Activated CD8-positive, alpha-beta memory T cell treated with anti-CD3 and anti-CD28 coated beads, Interleukin-2, amount 50 U/mL, for 24 hours (primary cell): ENCODE data around the gene ZNF282.

ENCODE experiments used
- DNase-seq: peaks from one replicate; pipeline ENCODE4 v3.0.0-alpha.2; 2020; ENCODE audit errors: extremely low read depth

Gene ZNF282

DNA sequence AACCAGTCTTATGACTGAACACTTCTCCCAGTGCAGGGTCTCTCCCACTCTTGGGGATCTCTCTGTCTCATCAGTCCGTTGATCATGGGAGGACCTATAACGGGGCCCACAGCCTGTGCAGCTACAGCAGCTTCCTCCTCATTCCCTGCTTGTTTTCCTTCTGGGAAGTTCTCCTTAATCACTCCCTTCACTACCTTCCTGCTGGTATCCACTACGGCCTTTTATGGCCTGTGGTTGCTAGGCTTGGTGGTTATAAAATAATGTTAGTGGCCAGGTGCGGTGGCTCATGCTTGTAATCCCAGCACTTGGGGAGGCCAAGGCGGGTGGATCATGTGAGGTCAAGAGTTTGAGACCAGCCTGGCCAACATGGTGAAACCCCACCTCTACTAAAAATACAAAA, 3.5 kb upstream of the ZNF282 start:
- no peak for DNase-seq

DNA sequence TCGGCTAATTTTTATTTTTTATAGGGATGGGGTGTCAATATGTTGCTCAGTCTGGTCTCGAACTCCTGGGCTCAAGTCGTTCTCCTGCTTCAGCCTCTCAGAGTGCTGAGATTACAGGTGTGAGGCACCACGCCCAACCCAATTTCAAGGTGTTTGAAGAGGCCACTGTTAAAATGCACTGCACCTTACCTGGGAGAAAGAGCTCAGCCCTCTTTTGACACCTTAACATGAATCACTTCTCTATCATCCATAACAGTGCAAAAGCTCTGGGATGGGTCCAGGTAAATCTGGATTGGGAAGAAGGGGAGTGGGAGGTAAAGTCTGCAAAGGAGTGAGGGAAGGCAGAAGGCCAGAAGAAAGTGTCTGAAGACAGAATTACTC, 557 bp upstream of the ZNF282 start:
- no peak for DNase-seq

DNA sequence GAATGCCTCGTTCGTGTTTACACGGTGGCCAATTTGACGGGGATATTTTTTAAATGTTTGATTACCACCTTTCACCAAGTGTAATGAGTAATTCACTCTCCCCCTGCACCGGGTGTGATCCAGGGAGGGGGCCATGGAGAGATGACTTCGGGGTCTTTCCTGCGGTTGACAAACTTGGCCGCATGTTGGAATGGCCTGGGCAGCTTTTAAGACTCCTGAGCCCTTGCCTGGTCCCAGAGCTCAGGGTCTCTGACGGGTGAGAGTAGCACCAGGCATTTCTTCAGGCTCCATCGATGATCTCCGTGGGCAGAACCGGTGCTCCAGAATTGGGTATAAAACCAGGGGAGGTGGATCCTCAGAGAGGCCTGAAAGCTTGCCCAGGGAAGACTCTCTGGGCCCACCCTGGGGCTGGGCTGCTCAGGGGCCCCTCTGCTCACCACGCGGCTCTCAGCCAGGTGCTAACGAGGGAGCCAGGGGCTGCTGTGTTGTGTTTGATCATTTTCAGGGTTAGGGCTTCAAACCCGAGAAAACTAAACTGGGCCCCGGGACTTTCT, 882 bp downstream of the ZNF282 start:
- DNase-seq = no peak

DNA sequence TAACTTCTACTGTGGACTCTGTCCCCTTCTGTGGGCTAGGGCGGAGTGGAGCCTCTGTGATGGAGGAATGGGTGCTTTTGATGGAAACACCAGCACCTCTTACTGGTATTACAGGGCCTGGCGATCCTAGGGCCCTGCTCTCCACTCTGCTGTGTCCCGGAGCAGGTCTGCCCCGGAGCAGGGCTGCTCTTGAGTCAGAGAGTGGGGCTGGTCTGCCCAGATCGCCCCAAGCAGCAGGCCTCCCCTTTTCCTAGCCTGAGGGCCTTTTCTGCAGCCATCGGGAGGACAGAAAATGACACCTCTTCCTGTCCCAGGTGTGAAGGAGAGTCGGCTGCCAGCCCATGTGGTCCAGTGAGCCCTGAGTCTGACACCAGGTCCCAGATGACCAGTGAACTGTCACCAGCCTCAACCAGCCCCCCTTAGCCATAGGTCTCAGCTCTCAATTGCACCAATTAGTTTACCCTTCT, 1.4 kb downstream of the ZNF282 start:
- DNase-seq = no peak

DNA sequence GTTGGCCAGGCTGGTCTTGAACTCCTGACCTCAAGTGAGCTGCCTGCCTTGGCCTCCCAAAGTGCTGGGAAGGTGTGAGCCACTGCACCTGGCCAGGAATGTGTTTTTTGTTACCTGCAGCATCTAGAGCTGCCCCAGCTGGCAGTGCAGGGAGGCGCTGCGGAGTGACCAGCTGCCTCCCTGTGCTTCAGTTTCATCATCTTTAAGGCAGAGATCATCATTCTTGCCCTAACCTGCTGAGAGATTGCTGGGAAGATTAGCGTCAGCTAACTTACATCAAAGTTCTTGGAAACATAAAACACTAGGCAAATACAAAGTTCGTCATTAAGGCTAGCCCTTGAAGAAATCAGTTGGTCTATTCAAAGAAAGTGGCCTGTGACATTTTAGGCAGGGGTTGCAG, 2.3 kb downstream of the ZNF282 start:
- no peak for DNase-seq

DNA sequence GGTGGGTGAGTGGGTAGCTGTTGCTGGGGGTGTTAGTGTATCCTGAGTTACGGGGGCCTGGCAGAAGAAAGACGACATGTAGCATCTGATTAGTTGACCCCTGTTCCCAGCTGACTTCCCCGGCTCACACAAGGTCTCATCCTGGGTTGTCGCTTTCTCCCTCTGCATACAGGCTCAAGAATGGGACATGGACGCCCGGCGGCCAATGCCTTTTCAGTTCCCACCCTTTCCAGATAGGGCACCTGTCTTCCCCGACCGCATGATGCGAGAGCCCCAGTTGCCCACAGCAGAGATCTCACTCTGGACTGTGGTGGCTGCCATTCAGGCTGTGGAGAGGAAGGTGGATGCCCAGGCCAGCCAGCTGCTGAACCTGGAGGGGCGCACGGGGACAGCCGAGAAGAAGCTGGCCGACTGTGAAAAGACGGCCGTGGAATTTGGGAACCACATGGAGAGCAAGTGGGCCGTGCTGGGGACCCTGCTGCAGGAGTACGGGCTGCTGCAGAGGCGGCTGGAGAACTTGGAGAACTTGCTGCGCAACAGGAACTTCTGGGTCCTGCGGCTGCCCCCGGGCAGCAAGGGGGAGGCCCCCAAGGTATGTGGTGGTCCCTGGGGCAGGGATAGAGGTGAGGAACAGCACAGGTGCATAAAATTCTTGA, 2.9 kb downstream of the ZNF282 start:
- DNase-seq = no peak

DNA sequence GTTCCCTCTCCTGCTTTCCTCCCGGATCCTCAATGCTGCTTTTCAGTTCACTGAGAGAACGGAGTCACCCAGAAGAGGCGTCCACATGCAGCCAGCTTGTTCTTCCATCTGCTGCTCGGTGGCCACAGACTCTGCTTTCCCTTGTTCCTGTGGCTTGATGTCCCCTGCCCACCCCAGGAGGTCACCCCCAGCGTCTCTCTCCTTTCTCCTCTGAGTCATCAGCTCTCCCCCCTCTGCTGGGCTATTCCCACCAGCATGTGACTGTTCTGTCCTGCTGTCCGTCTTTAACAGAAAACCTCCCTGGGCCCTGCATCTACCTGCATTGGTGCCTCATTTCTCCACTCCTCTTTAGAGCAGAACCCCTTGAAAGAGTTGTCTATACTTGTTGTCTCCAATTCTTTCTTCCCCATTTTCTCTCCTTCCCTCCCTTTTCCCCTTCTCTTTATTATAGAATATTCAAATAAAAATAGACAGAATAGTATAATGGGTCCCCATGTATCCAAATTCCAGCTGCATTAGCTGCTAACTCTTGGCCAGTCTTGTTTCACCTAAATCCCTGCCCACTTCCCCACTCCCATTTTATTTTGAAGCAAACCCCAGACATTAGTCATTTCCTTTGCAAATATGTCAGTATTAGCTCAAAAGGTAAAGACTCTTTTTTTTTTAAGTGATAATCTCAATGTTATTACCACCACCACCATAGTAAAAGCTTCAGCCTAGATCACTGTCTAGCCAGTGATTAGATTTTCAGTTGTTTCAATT, 4.1 kb downstream of the ZNF282 start:
- DNase-seq = no peak

DNA sequence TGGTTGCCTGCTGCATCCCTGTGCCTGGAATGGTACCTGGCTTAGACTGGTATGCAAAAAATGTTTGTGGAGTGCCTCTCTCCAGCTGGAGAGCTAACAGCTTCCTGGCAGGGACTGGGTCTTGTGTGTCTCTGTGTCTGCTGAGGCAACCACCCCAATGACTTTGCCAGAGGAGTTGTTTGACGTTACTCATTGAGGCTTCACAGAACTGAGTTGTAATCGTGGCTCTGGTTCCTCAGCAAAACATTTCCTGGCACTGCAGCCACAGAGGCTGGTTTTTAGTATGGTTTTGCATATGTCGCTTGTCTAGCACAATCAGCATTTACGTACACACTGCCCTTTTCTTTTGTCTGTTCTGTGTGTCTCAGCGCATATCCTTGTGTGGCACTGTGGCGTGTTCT, 7.5 kb downstream of the ZNF282 start:
- no peak for DNase-seq

DNA sequence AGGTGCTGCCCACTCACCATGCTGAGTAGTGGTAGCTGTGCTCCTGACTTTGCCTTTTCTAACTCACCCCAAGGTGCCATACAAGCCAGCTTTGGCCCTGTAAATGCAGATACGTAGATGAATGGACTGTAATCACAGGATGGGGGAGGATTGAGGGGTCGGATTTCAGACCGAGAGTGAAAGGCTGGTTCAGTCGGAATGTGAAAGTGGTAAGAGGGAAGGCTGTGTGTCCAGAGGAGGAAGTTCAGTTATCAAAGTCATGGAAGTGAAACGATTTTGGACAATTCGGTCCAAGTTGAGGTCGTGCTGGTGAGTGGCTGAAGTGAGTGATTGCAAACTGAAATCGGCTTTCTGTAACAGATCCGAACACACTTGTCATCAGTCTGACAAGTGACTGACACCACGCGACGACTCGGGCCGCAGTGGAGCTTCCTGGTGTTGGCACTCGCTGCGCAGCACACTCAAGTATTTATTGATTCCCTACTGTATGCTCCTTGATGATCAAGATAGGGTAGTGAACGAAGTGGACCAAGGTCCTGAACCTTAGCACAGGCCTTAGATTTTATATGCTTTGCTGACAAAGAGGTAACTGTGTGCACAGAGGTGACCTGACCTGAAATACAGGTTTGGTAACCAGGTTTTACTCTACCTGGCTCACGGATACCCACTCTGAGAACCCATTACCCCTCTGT, 10.5 kb downstream of the ZNF282 start:
- no peak for DNase-seq

DNA sequence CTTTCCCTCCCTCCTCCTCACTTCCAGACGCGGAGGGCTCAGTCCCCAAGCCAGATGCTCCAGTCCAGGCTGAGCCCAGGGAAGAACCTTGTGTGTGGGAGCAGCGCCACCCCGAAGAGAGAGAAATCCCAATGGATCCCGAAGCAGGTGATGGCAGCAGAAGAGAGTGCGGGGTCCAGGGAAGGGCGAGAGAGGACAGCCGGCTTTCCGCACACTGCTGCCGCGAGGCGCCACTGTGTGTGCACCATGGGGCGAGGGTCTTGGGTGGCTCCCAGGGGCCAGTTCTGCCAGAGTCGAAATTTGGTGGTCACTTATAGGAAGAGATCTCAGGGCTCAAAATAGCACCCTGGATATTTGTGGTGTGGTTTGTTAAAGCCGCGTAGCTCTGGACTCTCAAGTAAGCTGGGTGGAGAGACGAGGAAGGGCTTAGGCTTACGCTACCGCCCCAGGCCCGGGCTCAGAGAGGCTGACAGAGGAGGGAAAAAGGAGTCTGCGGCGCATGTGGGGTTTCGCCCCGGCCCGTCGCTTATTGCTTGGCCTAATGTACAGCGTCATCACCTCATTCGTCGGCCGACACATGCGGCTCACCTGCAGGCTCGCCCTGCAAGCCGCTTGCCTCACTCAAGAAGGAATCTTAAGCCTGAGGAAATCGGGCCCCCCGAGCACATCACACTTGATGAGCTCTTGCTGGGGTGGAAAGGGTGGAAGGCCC, 12.1 kb downstream of the ZNF282 start:
- no peak for DNase-seq

DNA sequence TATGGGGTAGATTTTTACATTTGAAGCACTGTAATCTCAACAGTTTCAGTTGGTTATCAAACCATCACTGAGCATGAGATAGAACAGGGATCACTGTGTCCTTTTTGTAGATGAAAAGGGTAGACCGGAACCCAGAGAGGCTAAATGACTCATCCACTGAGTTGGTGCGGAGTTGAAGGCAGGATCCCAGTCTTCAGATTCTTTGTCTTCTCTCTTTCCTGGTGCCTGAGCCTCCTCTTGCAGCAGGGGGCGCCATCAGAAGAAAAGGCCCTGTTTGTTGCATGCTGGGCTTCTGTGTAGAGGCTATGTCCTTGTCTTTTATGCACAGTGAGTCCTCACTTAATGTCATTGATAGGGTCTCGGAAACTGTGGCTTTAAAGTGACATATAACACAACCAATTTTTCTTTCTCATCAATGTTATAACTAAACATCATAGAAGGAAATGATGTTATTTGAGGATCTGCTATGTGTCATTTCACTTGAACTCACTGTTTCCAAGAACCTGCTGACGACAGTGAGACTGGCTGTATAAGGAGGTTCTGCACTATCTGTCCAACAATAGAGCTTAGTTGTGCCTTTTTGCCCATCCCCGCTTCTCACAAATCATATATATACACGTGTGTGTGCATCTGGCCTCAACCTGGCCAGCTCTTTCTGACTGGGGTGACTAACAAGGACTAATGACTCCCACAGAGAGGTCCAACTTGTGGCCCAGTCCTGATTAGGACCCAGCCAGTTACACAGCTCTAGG, 14.3 kb downstream of the ZNF282 start:
- DNase-seq = peak; percentile 68

DNA sequence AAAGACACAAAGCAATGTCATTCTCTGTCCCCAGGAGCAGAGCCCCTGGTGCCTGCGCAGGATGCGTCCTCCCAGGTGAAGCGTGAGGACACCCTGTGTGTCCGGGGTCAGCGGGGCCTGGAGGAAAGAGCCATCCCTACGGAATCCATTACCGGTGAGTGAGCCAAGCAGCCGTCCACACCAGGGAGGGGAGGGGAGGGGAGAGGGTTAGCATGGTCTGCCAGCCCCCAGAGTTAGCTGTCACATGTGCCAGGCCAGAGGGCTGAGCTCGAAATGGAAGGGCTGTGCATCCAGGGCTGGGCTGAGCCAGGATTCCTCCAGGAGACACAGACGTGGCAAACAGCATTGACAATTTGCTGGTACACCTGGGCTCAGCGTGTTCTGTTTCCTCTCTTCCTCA, 15.2 kb downstream of the ZNF282 start:
- no peak for DNase-seq

DNA sequence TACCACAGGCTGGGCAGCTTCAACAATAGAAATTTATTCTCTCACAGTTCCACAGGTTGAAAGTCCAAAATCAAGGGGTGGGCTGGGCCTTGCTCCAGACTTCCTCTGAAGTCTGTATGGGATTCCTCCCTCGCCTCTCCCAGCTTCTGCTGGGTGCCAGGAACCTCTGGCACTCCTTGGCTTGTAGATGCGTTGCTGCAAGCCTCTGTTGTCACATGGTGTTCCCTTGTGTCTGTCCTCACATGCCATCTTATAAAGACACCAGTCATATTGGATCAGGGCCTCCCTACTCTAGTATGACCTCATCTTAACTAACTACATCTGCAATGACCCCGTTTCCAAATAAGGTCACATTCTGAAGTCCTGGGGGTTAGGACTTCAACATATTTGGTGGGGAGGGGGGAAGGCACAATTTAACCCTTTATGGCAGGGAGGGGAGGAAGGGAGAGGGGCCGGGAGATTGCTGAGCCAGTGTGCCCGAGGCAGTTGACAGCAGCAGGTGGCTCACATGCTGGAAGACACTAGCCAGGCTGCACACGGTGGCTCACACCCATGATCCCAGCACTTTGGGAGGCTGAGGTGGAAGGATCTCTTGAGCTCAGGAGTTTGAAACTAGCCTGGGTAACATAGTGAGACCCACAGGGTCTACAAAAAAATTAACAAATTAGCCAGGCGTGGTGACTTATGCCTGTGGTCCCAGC, 18.8 kb downstream of the ZNF282 start:
- DNase-seq = no peak

DNA sequence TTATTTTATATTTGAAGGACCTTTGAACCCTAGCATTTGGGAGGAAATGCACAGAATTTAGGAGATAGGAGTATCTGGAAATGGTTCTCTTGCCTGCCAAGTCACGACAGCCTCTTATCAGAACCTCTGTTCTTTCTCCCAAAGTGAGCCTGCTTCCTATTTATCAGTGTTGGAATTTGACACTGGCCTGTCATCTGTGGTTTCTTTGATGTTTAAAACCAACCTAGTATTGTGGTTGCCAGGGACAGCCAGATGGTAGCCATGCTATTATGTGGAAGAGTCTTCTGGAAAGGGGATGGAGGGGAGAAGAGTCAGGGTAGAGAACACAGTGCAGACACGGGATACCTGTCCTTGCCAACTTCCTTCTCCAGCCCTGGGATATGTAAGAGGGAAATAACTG, 21.1 kb downstream of the ZNF282 start:
- DNase-seq = no peak

DNA sequence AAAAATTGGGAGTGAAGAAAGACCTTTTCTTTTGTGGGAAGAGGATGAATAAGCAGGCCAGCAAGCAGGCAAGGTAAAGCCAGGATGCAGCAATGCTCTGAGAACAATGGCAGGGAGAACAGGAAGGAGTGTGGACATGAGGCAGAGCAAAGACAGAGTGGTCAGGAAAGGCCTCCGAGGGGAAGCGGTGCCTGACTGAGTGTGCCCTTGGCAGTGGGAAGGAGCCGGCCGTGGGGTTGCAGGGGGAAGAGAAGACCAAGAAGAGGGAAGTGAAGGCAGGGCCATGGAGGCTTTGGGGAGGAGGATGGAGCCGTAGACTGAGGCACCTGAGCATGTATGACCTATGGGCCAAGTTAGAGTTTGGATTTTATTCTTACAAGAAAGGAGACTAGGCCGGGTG, 22.2 kb downstream of the ZNF282 start:
- DNase-seq = no peak

DNA sequence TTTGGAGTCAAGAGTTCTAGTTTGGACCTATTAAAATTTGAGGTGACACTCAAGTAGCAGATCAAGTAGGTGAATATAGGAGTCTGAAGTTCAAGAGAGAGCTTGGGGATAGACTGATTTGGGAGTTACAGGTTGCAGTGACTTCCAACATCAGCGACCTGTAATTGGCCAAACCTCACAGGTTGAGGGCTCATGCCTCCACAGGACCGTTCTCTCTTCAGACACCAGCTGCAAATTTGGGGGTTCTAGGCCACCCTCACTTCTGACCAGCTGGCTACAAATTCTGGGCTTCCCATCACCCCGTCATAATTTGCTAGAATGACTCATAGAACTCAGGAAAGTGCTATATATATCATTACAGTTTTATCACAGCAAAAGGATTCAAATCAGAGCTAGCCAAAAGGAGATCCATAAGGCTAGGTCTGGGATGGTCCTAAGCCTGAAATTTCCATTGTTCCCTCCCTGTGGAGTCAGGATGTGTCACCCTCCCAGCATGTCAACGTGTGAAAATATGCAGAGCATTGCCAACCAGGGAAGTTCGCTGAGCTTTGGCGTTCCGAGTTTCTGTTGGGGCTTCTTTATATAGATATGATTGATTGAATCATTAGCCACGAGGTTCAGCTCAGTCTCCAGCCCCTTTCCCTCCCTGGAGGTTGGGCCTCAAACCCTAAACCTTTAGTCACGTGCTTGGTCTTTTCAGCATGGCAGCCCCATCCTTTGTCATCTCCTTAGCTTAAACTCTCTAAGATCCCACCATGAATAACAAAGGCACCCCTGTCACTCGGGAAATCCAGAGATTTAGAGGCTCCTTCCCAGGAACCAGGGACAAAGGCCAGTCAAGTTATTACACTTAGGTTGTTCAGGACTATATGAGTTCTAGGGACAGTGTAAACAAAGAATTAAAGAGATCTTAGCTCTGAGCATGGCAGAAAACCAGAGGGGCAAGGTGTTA, 23.4 kb downstream of the ZNF282 start:
- no peak for DNase-seq

DNA sequence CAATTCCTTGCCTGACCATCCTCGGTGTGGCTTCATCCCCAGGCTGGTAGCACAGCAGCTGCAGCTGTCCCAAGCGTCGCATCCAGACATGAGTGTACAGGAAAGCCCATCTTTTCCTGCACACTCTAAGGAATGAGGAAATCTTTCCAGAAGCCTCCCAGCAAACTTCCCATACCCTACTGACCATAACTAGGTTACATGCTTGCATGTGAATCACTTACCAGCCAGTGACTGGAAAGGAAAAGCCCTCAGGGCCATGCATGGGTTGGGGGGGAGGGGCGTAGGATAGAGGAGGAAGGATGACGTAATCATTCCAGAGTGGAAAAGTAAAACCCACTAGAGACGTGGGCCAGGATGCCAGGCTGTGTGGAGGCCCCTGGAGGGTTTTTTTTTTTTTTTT, 25.2 kb downstream of the ZNF282 start:
- DNase-seq = no peak

DNA sequence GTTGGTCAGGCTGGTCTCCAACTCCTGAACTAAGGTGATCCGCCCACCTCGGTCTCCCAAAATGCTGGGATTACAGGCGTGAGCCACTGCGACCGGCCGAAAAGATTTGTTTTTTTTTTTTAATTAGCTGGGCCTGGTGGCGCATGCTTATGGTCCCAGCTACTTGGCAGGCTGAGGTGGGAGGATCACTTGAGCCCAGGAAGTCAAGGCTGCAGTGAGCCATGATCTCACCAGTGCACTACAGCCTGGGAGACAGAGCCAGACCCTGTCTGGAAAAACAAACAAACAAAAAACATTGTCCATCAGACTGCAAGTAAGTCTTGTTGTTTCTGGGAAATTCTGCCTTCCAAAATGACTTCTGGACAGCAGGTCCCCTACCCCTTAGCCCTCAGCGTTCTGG, 27.8 kb downstream of the ZNF282 start:
- no peak for DNase-seq

DNA sequence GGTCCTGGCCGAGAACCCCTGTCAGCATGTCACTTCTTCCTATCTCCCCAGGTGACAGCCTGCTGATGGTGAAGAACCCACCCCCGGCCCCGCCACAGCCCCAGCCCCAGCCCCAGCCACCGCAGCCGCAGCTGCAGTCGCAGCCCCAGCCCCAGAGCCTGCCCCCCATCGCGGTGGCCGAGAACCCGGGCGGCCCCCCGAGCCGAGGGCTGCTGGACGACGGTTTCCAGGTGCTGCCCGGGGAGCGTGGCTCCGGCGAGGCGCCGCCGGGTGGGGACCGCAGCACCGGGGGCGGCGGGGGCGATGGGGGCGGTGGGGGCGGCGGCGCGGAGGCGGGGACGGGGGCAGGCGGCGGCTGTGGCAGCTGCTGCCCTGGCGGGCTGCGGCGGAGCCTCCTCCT, 28.4 kb downstream of the ZNF282 start:
- DNase-seq = no peak

DNA sequence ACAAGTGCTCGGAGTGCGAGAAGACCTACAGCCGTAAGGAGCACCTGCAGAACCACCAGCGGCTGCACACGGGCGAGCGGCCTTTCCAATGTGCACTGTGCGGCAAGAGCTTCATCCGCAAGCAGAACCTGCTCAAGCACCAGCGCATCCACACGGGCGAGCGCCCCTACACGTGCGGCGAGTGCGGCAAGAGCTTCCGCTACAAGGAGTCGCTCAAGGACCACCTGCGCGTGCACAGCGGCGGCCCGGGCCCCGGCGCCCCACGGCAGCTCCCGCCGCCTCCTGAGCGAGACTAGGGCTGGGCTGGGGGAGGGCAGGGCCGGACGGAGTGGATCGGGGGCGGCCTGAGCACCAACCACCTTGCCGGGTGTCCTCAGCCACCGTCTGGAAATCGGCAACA, 29.0 kb downstream of the ZNF282 start:
- no peak for DNase-seq
